Measurements from ENCODE around the gene FKBP6.
"Not testable (repeated sequence)": the region's sequence is repeated elsewhere in the genome, so short reads cannot be mapped to it uniquely, and the experiment has no call there.

FKBP6 gene

DNA sequence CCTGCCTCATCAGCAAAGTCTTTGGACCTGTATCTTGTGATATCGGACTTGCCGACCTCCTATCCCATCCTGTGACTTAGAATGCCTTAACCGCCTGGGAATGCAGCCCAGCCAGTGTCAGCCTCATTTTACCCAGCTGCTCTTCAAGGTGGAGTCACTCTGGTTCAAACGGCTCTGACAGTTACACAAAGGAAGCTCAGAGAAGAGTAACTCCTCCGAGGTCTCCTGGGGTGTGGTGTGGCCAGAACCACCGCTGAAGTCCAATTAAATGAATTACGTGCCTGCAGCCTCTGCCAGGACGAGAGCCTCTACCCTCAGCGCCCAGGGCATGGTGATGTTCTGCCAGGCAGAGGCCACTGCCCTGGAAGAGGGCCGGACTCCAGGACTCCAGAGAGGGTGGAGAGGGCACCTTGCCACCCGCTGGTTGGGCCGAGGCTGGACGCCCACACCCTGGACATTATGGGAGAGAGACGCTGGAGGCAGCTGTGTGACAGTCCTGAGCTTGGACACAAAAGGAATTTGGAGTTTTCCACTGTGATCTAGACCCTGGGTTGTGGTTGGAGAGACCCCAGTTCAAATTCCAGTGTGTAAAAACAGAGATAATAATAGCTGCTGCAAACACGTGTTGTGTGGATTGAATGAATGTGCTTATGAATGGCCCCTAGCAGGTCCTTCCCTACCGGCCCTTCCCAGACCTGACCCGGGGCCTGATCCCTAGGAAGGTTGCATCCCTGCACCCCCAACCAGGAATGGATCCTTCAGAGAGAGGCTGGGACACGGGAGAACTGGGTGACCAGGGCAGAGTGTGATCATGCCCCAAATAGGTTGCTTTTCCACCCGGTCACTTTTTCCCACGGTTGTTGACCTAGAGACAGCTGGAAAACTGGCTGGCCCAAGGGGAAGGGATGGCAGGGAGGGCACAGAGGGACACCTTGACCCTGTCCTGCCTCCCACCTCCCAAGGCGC lies 67.9 kb downstream of the FKBP6 start:
- DNase-seq, result no peak

DNA sequence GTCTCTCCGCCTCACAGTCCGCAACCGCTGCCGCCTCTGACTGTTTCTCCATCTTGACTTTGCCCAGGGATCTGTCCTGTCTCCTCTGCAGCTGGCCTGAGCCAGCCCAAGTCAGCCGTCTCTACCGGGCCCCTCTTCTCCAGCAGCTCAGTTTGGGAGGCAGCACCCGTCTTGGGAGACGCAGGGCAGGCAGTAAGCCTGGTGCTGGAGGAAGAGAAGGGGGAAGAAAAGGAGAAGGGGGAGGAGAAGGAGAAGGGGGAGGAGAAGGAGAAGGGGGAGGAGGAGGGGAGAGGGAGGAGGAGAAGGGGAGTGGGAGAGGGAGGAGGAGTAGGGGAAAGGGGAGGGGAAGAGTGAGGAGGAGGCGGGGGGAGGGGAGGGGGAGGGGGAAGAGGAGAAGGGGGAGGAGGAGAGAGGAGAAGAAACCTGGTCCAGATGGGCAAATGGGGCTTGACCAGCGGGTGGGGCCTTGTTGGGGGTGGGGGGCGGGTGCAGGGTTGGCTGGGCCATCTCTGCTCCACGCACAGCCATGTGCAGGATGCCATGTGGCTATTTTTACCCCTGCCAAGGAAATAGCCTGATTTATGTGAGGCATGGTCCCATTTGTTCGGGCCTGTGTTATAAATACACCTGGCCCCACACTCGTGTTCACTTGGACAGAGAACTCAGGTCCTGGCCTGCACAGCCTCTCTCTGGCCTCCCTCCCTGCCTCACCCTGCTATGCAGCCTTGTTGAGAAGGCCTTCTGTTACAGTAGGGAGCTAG lies 69.7 kb downstream of the FKBP6 start:
- no peak for DNase-seq

DNA sequence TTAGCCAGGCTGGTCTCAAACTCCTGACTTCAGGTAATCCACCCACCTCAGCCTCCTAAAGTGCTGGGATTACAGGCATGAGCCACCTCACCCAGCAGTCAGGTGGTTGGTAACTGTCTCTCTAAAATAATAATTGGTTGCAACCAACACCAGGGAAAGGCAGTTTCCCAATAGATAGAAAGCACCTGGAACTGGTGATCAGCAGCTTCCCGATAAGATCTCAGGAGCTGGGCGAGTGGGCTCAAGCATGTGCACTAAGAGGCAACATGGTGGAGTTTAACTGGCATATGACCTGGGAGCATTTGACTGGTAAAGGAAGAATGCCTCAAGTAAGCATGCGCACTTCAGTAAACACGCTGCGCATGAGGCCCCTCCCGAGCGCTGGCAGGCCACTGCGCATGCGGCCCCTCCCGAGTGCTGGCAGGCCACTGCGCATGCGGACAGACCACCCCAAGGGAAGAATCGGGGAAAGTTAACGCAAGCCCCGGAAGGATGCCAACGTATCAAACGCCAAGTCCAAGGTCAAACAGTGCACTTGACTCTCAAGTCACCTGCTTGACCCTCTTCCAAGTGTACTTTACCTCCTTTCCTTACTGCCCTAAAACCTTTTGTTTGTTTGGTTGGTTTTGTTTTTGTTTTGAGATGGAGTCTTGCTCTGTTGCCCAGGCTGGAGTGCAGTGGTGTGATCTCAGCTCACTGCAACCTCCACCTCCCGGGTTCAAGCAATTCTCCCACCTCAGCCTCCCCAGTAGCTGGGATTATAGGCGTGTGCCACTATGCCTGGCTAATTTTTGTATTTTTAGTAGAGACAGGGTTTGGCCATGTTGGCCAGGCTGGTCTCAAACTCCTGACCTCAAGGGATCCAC lies 71.5 kb downstream of the FKBP6 start:
- not testable (repeated sequence) for DNase-seq

DNA sequence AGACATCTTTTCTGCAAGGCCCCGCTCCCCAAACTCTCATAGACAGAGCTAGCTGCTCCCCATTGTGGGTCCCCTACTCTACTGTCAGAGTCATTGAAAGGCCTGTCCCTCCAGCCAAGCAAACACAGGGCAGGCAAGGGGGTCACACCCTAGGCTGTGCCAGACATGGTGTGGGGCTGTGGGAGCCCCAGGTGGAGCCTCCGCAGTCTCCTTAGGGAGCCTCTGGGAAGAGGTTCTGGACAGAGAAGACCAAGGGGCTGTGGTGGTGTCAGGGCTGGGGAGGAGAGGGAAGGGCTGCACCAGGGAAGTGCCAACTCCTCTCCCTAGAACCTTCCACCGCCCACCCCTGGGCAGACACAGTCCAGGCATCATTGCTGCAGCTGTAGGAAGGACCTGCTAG lies 76.9 kb downstream of the FKBP6 start:
- DNase-seq, result not testable (repeated sequence)

All from AML-193 (cell line).